H1 (cell line): ENCODE data around the gene NEK4. TPM values are rescaled to one million over a fixed set of nuclear protein-coding genes. Genes with fewer than 3 reads are reported as not detected.

ENCODE experiments used
- CTCF ChIA-PET: fragments of 300-600 bp; sonication (Branson Sonifier 250); formaldehyde crosslinking; loops from one replicate; lab custom pipeline; 2021; ENCODE audit not compliant: partially characterized antibody; lab: Charles Lee
- POLR2A ChIA-PET: fragments of 300-600 bp; sonication (Branson Sonifier 250); formaldehyde crosslinking; loops from one replicate; lab custom pipeline; 2021; ENCODE audit warnings: inconsistent platforms; ENCODE audit not compliant: partially characterized antibody; lab: Charles Lee
- DNase-seq, 2 experiments: peaks; one replicate each; pipeline versions ENCODE4 v3.0.0 to v3.0.0-alpha.2; 2010 to 2022; ENCODE audit warnings: low spot score in 2 of 2, low read depth in 1 of 2, mixed read lengths in 1 of 2
- FAIRE-seq: peaks from 2 replicates; lab custom pipeline; 2011; peaks lifted over from hg19 to GRCh38; lab: Jason Lieb, UNC
- H2AFZ ChIP-seq: 2 replicates; pipeline ENCODE4 v1.8.1; 2012; ENCODE audit warnings: low read length, inconsistent platforms
- H2AK5ac ChIP-seq: 2 replicates; pipeline ENCODE4 v1.6.1; 2013; ENCODE audit warnings: low read depth, low read length
- H2BK120ac ChIP-seq: replicated peaks from 2 replicates; pipeline ENCODE3; 2013; ENCODE audit warnings: low read depth, low read length, inconsistent platforms
- H2BK12ac ChIP-seq: 2 replicates; pipeline ENCODE4 v1.6.1; 2013; ENCODE audit warnings: low read depth, low read length
- H2BK15ac ChIP-seq: 2 replicates; pipeline ENCODE4 v1.6.1; 2013; ENCODE audit warnings: low read length
- H2BK20ac ChIP-seq: 2 replicates; pipeline ENCODE4 v1.6.1; 2013; ENCODE audit warnings: low read length
- H2BK5ac ChIP-seq: 2 replicates; pipeline ENCODE4 v1.6.1; 2013; ENCODE audit warnings: low read depth, low read length
- H3K14ac ChIP-seq: 2 replicates; pipeline ENCODE4 v1.6.1; 2013; ENCODE audit warnings: inconsistent platforms; ENCODE audit not compliant: insufficient read length
- H3K18ac ChIP-seq: 2 replicates; pipeline ENCODE4 v1.6.1; 2013; ENCODE audit warnings: low read length; ENCODE audit errors: extremely low read depth
- H3K23ac ChIP-seq: 2 replicates; pipeline ENCODE4 v1.6.1; 2013; ENCODE audit warnings: inconsistent platforms; ENCODE audit not compliant: insufficient read length
- H3K23me2 ChIP-seq: 2 replicates; pipeline ENCODE4 v1.6.1; 2013; ENCODE audit warnings: low read depth, low read length
- H3K27ac ChIP-seq: 2 replicates; pipeline ENCODE4 v1.6.1; 2011; ENCODE audit warnings: low read depth, low read length, inconsistent platforms
- H3K27me3 ChIP-seq, 4 experiments: replicated peaks in 1 of 4; 1 replicate in 1 of 4; 2 replicates in 3 of 4; pipeline versions ENCODE4 v1.6.1 to v1.8.1; 2011 to 2013; ENCODE audit warnings: low read length in 3 of 4, mild to moderate bottlenecking in 3 of 4, inconsistent platforms in 2 of 4, mixed read lengths in 2 of 4, moderate library complexity in 1 of 4; ENCODE audit not compliant: control insufficient read depth in 3 of 4, insufficient read depth in 3 of 4; ENCODE audit errors: extremely low read depth in 1 of 4
- H3K36me3 ChIP-seq, 4 experiments: 2 replicates each; pipeline versions ENCODE4 v1.6.1 to v1.8.1; 2011 to 2013; ENCODE audit warnings: mild to moderate bottlenecking in 4 of 4, low read length in 3 of 4, moderate library complexity in 2 of 4, control low read depth in 1 of 4, inconsistent platforms in 1 of 4; ENCODE audit not compliant: insufficient read depth in 4 of 4, control insufficient read depth in 2 of 4
- H3K4ac ChIP-seq: replicated peaks from 2 replicates; pipeline ENCODE3; 2013; ENCODE audit warnings: low read length, low read depth, mixed read lengths, inconsistent platforms; ENCODE audit not compliant: insufficient read length
- H3K4me1 ChIP-seq, 4 experiments: replicated peaks in 1 of 4; 1 replicate in 1 of 4; 2 replicates in 3 of 4; pipeline versions ENCODE4 v1.6.1 to v1.8.1; 2011 to 2013; ENCODE audit warnings: low read length in 3 of 4, inconsistent platforms in 2 of 4, mixed read lengths in 1 of 4; ENCODE audit not compliant: insufficient read depth in 4 of 4, control insufficient read depth in 3 of 4
- H3K4me2 ChIP-seq, 2 experiments: 2 replicates each; pipeline versions ENCODE4 v1.6.1 to v1.8.1; 2011 to 2013; ENCODE audit warnings: low read depth in 2 of 2, low read length in 2 of 2, control low read depth in 1 of 2, inconsistent platforms in 1 of 2, mild to moderate bottlenecking in 1 of 2; ENCODE audit not compliant: insufficient read depth in 1 of 2
- H3K4me3 ChIP-seq, 4 experiments: fragments of 200-600, 300-600 bp in 1 of 4; sonication (generic), shearing (Covaris generic), sonication (Bioruptor Twin) in 1 of 4; 2 replicates each; pipeline versions ENCODE4 v1.5.1 to v1.8.1; 2011 to 2016; ENCODE audit warnings: low read length in 4 of 4, low read depth in 3 of 4, control low read depth in 2 of 4, inconsistent platforms in 2 of 4, mild to moderate bottlenecking in 2 of 4, mixed read lengths in 1 of 4, moderate library complexity in 1 of 4; ENCODE audit not compliant: insufficient read depth in 2 of 4; ENCODE audit errors: extremely low read depth in 1 of 4
- H3K56ac ChIP-seq: replicated peaks from 2 replicates; pipeline ENCODE3; 2013; ENCODE audit warnings: low read depth, mild to moderate bottlenecking, mixed read lengths, low read length, inconsistent platforms; ENCODE audit not compliant: insufficient read length
- H3K79me1 ChIP-seq: 2 replicates; pipeline ENCODE4 v1.6.1; 2013; ENCODE audit warnings: low read depth, low read length, control low read depth
- H3K79me2 ChIP-seq, 2 experiments: 2 replicates each; pipeline versions ENCODE4 v1.6.1 to v1.8.1; 2012 to 2013; ENCODE audit warnings: low read length in 2 of 2, mild to moderate bottlenecking in 2 of 2, inconsistent platforms in 1 of 2; ENCODE audit not compliant: insufficient read depth in 2 of 2, control insufficient read depth in 1 of 2
- H3K9ac ChIP-seq, 4 experiments: replicated peaks in 1 of 4; 1 replicate in 1 of 4; 2 replicates in 3 of 4; pipeline versions ENCODE4 v1.6.1 to v1.8.1; 2011 to 2013; ENCODE audit warnings: low read depth in 3 of 4, low read length in 3 of 4, control low read depth in 2 of 4, mild to moderate bottlenecking in 2 of 4, moderate library complexity in 2 of 4, inconsistent platforms in 1 of 4; ENCODE audit errors: extremely low read depth in 1 of 4
- H3K9me3 ChIP-seq, 2 experiments: 2 replicates each; pipeline versions ENCODE4 v1.6.1 to v1.8.1; 2012 to 2013; ENCODE audit warnings: mild to moderate bottlenecking in 2 of 2, moderate library complexity in 2 of 2, control low read depth in 1 of 2, inconsistent platforms in 1 of 2, low read depth in 1 of 2, low read length in 1 of 2, mixed read lengths in 1 of 2; ENCODE audit not compliant: insufficient read depth in 2 of 2
- H4K20me1 ChIP-seq, 2 experiments: replicated peaks in 1 of 2; 2 replicates each; pipeline versions ENCODE3 to v1.8.1; 2011 to 2013; ENCODE audit warnings: inconsistent platforms in 2 of 2, low read length in 2 of 2, mild to moderate bottlenecking in 1 of 2; ENCODE audit not compliant: insufficient read depth in 2 of 2, control insufficient read depth in 1 of 2
- H4K5ac ChIP-seq: 2 replicates; pipeline ENCODE4 v1.6.1; 2013; ENCODE audit warnings: low read length, low read depth, mixed read lengths, inconsistent platforms; ENCODE audit not compliant: insufficient read length
- H4K8ac ChIP-seq: 2 replicates; pipeline ENCODE4 v1.8.0; 2013; ENCODE audit warnings: mild to moderate bottlenecking, moderate library complexity, low read length, inconsistent platforms; ENCODE audit not compliant: insufficient read depth; ENCODE audit errors: extremely low read depth
- H4K91ac ChIP-seq: replicated peaks from 2 replicates; pipeline ENCODE3; 2013; ENCODE audit warnings: low read length, mixed read lengths, inconsistent platforms; ENCODE audit not compliant: insufficient read length
- CTBP2 ChIP-seq: IDR thresholded peaks from 2 replicates; pipeline ENCODE4 v1.7.0; 2011; ENCODE audit warnings: borderline replicate concordance, mild to moderate bottlenecking, moderate library complexity, mixed read lengths, low read length; ENCODE audit not compliant: insufficient read depth, insufficient read length
- E2F6 ChIP-seq: IDR thresholded peaks from 2 replicates; pipeline ENCODE4 v1.6.1; 2012; ENCODE audit warnings: inconsistent platforms
- SAP30 ChIP-seq: fragments of 300-600 bp; sonication (generic); IDR thresholded peaks from 2 replicates; pipeline ENCODE4 v1.7.1; 2012; ENCODE audit warnings: low read length, moderate library complexity, mild to moderate bottlenecking, inconsistent platforms; ENCODE audit not compliant: insufficient read depth, insufficient replicate concordance
- SIN3A ChIP-seq, 2 experiments: IDR thresholded peaks in 1 of 2; conservative IDR thresholded peaks in 1 of 2; 2 replicates each; pipeline ENCODE4 v1.6.1; 2011 to 2012; ENCODE audit warnings: low read length in 2 of 2, improper control_type of control experiment in 1 of 2, low read depth in 1 of 2, mild to moderate bottlenecking in 1 of 2
- SP2 ChIP-seq: IDR thresholded peaks from 2 replicates; pipeline ENCODE4 v1.6.1; 2012; ENCODE audit warnings: mild to moderate bottlenecking, low read length, inconsistent platforms
- TBP ChIP-seq: IDR thresholded peaks from 2 replicates; pipeline ENCODE4 v1.6.1; 2011; ENCODE audit warnings: low read depth, low read length, improper control_type of control experiment
- YY1 ChIP-seq: IDR thresholded peaks from 2 replicates; pipeline ENCODE4 v1.6.1; 2011; ENCODE audit warnings: low read depth, mild to moderate bottlenecking, low read length
- WGBS, 2 experiments: shearing (Covaris generic) in 1 of 2; methylation state at CpG; one replicate each; pipeline versions ENCODE4 v1.1.6 to v1.1.7; 2013 to 2015; ENCODE audit warnings: low lambda C conversion rate in 2 of 2, mixed read lengths in 2 of 2, inconsistent platforms in 1 of 2, low coverage in 1 of 2, missing lambda C conversion rate in 1 of 2; ENCODE audit not compliant: insufficient replicate concordance in 2 of 2, insufficient coverage in 1 of 2, insufficient read length in 1 of 2; ENCODE audit errors: extremely low coverage in 1 of 2, missing lambda C conversion rate in 1 of 2; 5-methylcytosine and 5-hydroxymethylcytosine counted together
- polyA plus RNA-seq, 7 experiments: library from polyadenylated mRNA; depleted of rRNA in 3 of 7; stranded (reverse) in 5 of 7; unstranded in 2 of 7; fragments of >200 nt in 5 of 7; fragments of 200-250 nt in 2 of 7; gene quantifications; 1 replicate in 5 of 7; 2 replicates in 1 of 7; 4 replicates in 1 of 7; pipeline versions ENCODE4 v1.2.1 to v1.2.3, GENCODE V29; 2011 to 2013; ENCODE audit warnings: missing spikeins in 2 of 7, mixed read lengths in 2 of 7
- total RNA-seq: library from RNA; stranded (reverse); fragmentation: NEBNext Ultra II Directional; extraction: Animal tissue kit (Norgen Biotek cat#: 25700); gene quantifications from 2 replicates; pipeline ENCODE4 v1.2.1, GENCODE V29; 2021
- TF ChIP-seq, protein P1 (sequence below): IDR thresholded peaks from 2 replicates; pipeline ENCODE4 v1.6.1; 2011; ENCODE audit warnings: low read length, improper control_type of control experiment
- TF ChIP-seq, protein P2 (sequence below): IDR thresholded peaks from 2 replicates; pipeline ENCODE4 v1.6.1; 2012; ENCODE audit warnings: inconsistent platforms

The NEK4 gene
- total and polyA plus RNA-seq, 2 of the 8 experiments (the other 6 are each of a cell fraction or from before 2014, with no cell fraction given): 7.5 to 40.0 TPM

DNA sequence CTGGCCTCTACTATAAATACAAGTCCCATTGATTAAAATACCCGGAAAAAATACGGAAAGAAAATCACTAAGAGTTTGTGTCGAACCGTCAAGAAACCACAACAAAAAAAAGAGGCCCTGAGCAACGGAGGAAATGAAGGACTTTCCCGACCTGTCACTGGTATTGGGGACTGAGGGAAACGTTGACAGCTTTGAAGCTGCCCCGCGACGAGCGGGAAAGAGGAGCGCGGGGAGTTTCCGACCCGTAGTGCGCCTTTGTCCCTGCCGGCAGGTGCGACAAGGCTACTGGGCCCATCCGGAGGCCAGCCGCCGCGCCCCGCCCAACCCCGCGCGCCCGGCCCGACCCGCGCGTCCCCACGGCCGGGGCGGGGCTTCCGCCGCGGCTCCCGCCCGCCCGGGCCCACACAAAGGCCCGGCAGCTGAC is 85.4 kb downstream of the NEK4 start:
- H3K23ac ChIP-seq: no peak overlapping the region
- 0 out of 2 replicates have a peak overlapping the region, but pooled peaks have one; percentile 25 for H2AFZ ChIP-seq
- H3K56ac ChIP-seq: peak overlapping the region; percentile 50
- H3K36me3 ChIP-seq: peaks cover 30 to 40% (median 32%) of the 10 kb centered on the region in 4 experiments
- no peak overlapping the region for H3K18ac ChIP-seq
- no peak overlapping the region for H4K91ac ChIP-seq
- H2BK5ac ChIP-seq: no peak overlapping the region
- CTCF ChIA-PET: interaction anchor here (1.0 kb wide), 1 partner anchor 20 kb away, joined by 3 read pairs; no protein-coding TSS in a partner anchor
- no peak overlapping the region for H2BK12ac ChIP-seq
- DNase-seq (no peak), FAIRE-seq (no peak)
- H2AK5ac ChIP-seq: no peak overlapping the region
- peaks cover 0 to 1% of the 10 kb centered on the region in 2 experiments for H4K20me1 ChIP-seq
- peaks cover 5% of the 10 kb centered on the region; the same call in 1 of the 2 replicates for H3K79me1 ChIP-seq
- no peaks in the 10 kb centered on the region for H3K9me3 ChIP-seq
- peaks cover 0 to 2% (median under 1%) of the 10 kb centered on the region in 4 experiments; a peak in 3 of 7 replicates for H3K4me1 ChIP-seq
- H2BK15ac ChIP-seq: no peak overlapping the region
- peak overlapping the region; percentile 92; the same call in 1 of the 2 replicates for H3K27ac ChIP-seq
- peak overlapping the region; percentile 76 to 99 (median 94) for H3K9ac ChIP-seq
- H2BK20ac ChIP-seq: no peak overlapping the region
- no peaks in the 10 kb centered on the region for H3K23me2 ChIP-seq
- no peak overlapping the region for H4K5ac ChIP-seq
- peak overlapping the region; percentile 75 to 99 (median 94) for H3K4me3 ChIP-seq
- H4K8ac ChIP-seq: peak overlapping the region; percentile 98
- peak overlapping the region; percentile 45 to 60 for H3K4me2 ChIP-seq
- H3K14ac ChIP-seq: no peak overlapping the region
- 0% methylated on average over 29 of the region's 41 CpGs; no CpG with 5 or more reads in 1 of the 2 experiments for WGBS, 2 experiments
- no peaks in the 10 kb centered on the region for H3K27me3 ChIP-seq
- H2BK120ac ChIP-seq: no peak overlapping the region
- H3K4ac ChIP-seq: no peak overlapping the region
- H3K79me2 ChIP-seq: peaks cover 9 to 78% of the 10 kb centered on the region in 2 experiments
- POLR2A ChIA-PET: interaction anchor here (0.8 to 16.2 kb wide), 10 partner anchors 8 to 346 kb away, joined by 3 to 347 read pairs (median 6); partner anchors contain the start of genes GLT8D1 and SPCS1
- no peak for TF ChIP-seq TBP
- TF ChIP-seq E2F6: peak; percentile 78
- TF ChIP-seq CTBP2: peak; percentile 76
- TF ChIP-seq, protein P1, sequence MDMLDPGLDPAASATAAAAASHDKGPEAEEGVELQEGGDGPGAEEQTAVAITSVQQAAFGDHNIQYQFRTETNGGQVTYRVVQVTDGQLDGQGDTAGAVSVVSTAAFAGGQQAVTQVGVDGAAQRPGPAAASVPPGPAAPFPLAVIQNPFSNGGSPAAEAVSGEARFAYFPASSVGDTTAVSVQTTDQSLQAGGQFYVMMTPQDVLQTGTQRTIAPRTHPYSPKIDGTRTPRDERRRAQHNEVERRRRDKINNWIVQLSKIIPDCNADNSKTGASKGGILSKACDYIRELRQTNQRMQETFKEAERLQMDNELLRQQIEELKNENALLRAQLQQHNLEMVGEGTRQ: no peak
- 0 out of 2 replicates have a peak, but pooled peaks have one; percentile 8 for TF ChIP-seq YY1
- peak; percentile 82 for TF ChIP-seq SAP30
- peak; percentile 97 for TF ChIP-seq SIN3A (conservative IDR thresholded peaks at IDR 0.05 in 1 of 2, IDR thresholded peaks at IDR 0.05 in 1 of 2; ENCODE audit: low read depth in 1 of 2, low read length in 2 of 2)
- TF ChIP-seq SP2: no peak
- TF ChIP-seq, protein P2, sequence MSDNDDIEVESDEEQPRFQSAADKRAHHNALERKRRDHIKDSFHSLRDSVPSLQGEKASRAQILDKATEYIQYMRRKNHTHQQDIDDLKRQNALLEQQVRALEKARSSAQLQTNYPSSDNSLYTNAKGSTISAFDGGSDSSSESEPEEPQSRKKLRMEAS: peak; percentile 69
